Stomach (tissue), 9 donors: ENCODE results near the gene APOL2. TPM values are rescaled to one million over a fixed set of nuclear protein-coding genes. Genes with fewer than 3 reads are reported as not detected.
"Not testable (repeated sequence)": the region's sequence is repeated elsewhere in the genome, so short reads cannot be mapped to it uniquely, and the experiment has no call there.

Experiments
- DNase-seq, 2 donors: peaks; one replicate each; pipeline versions ENCODE4 v3.0.0 to v3.0.0-alpha.2; 2013 to 2019
- H3K27ac ChIP-seq, 5 donors: fragments of 200-600 bp in 4 of 5; sonication (generic) in 4 of 5; one replicate each; pipeline ENCODE4 v1.5.1; 2013 to 2019; ENCODE audit warnings: mild to moderate bottlenecking in 1 of 5, moderate library complexity in 1 of 5
- H3K27me3 ChIP-seq, 3 donors: fragments of 200-600 bp; sonication (generic); one replicate each; pipeline ENCODE4 v1.5.1; 2017 to 2019; ENCODE audit warnings: mixed run types in 1 of 3
- H3K36me3 ChIP-seq, 4 donors: fragments of 200-600 bp; sonication (generic); 1 replicate in 3 of 4; 2 replicates in 1 of 4; pipeline ENCODE4 v1.5.1; 2016 to 2019
- H3K4me1 ChIP-seq, 4 donors: fragments of 200-600 bp; sonication (generic); one replicate each; pipeline ENCODE4 v1.5.1; 2016 to 2019
- H3K4me3 ChIP-seq, 4 donors: fragments of 200-600 bp; sonication (generic) in 3 of 4; one replicate each; pipeline ENCODE4 v1.5.1; 2016 to 2019; ENCODE audit warnings: mild to moderate bottlenecking in 1 of 4
- H3K9me3 ChIP-seq, 4 donors: fragments of 200-600 bp; sonication (generic); one replicate each; pipeline ENCODE4 v1.5.1; 2016 to 2019
- EP300 ChIP-seq: sonication (generic); formaldehyde crosslinking; IDR thresholded peaks from one replicate; pipeline ENCODE4 v1.6.1; 2017; ENCODE audit warnings: antibody characterized with exemption
- POLR2A ChIP-seq, 4 donors: fragments of 450-650 bp; IDR thresholded peaks; one replicate each; pipeline ENCODE4 v1.6.1; 2016; ENCODE audit warnings: antibody characterized with exemption in 4 of 4, control low read depth in 2 of 4, mild to moderate bottlenecking in 1 of 4, moderate library complexity in 1 of 4
- POLR2AphosphoS5 ChIP-seq, 3 donors: sonication (generic); formaldehyde crosslinking; IDR thresholded peaks; one replicate each; pipeline ENCODE4 v1.6.1; 2016; ENCODE audit warnings: antibody characterized with exemption in 3 of 3
- WGBS, 5 donors: extraction: QIAGEN DNeasy Blood & Tissue Kit in 3 of 5; methylation state at CpG; one replicate each; pipeline versions ENCODE4 v1.1.5 to v1.1.7; 2013 to 2018; 5-methylcytosine and 5-hydroxymethylcytosine counted together
- intact Hi-C: fragments of 100-400 bp; cut with DNase I; formaldehyde crosslinking; loops from one replicate; pipeline ENCODE4 v1.15.1; 2023; ENCODE audit warnings: low total_unique reads
- polyA plus RNA-seq, 3 donors: library from polyadenylated mRNA; stranded (reverse); fragments of 200-250 nt; gene quantifications; one replicate each; pipeline ENCODE4 v1.2.3, GENCODE V29; 2013
- total RNA-seq, 5 donors: library from RNA; depleted of rRNA; stranded (reverse); fragments of >200 nt; gene quantifications; one replicate each; pipeline versions ENCODE4 v1.1.0 to v1.2.3, GENCODE V29; 2014 to 2016
- TF ChIP-seq, protein P1 (sequence below), 7 experiments: fragments of 450-650 bp in 4 of 7; fragments of 200-600 bp in 3 of 7; sonication (generic) in 3 of 7; IDR thresholded peaks; one replicate each; pipeline ENCODE4 v1.5.1; 2016 to 2019; ENCODE audit warnings: antibody characterized with exemption in 7 of 7, control low read depth in 2 of 7, mild to moderate bottlenecking in 1 of 7
- donor health status: healthy with polysubstance abuse.
- donor health status: Bipolar disorder and iron deficiency.
- donor health status: healthy.

The APOL2 gene
- total and polyA plus RNA-seq, 8 donors: 11.6 to 101 (median 35.5) TPM

DNA sequence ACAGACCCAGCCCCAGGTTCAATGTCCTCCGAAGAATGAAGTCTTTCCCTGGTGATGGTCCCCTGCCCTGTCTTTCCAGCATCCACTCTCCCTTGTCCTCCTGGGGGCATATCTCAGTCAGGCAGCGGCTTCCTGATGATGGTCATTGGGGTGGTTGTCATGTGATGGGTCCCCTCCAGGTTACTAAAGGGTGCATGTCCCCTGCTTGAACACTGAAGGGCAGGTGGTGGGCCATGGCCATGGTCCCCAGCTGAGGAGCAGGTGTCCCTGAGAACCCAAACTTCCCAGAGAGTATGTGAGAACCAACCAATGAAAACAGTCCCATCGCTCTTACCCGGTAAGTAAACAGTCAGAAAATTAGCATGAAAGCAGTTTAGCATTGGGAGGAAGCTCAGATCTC, 27.7 kb upstream of the APOL2 start:
- Histone ChIP-seq H3K27me3 (no peaks in the 10 kb centered on the region), H3K27ac (no peak overlapping the region), H3K4me1 (no peaks in the 10 kb centered on the region), H3K36me3 (peaks cover 4 to 56% (median 51%) of the 10 kb centered on the region in 4 donors), H3K9me3 (no peaks in the 10 kb centered on the region), H3K4me3 (no peak overlapping the region)
- no peak for DNase-seq
- 90 to 98% (median 95%) methylated on average over 4 of the region's 4 CpGs for WGBS, 5 donors
- intact Hi-C loops: no loop called here
- TF ChIP-seq POLR2A (IDR thresholded peaks at IDR 0.05) (no peak), POLR2AphosphoS5 (IDR thresholded peaks at IDR 0.05) (no peak)

DNA sequence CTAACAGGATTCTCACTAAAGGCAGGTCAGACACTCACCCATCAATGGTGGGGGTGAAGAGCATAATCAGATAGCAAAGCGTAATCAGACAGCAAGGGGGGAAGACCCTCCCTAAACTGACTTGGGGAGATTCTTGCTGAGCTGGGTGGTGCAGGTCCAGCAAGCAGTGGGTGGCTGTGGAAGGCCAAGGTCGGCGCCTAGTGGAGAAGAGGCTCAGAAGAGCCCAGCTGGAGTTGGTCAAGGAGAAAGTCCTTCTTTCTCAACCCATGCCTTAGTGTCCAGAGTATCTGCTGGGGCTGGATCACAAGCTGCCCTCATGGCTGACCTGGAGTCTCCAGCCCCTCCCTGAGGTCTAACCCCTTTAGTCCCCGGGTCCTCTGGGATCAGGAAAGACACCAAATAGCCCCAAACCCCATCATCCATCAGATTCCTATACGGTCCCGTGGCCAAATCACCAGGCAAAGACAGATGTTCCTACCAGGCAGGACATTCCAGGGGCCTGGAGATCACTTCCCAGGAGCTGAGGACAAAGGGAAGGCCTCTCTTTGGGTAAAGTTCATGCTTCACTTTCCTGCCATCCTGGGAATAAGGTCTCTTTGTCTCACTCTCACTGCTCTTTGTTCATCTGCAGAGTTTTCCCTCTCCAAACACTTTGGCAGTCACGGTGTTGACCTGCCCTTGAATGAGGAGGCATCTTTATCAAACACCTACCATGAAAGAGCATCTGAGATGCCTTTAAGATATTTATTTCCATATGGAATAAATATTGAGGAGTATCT, 24.7 kb upstream of the APOL2 start:
- not testable (repeated sequence) for H3K27ac ChIP-seq, H3K9me3 ChIP-seq
- 79 to 90% (median 87%) methylated on average over 7 of the region's 7 CpGs for WGBS, 5 donors

DNA sequence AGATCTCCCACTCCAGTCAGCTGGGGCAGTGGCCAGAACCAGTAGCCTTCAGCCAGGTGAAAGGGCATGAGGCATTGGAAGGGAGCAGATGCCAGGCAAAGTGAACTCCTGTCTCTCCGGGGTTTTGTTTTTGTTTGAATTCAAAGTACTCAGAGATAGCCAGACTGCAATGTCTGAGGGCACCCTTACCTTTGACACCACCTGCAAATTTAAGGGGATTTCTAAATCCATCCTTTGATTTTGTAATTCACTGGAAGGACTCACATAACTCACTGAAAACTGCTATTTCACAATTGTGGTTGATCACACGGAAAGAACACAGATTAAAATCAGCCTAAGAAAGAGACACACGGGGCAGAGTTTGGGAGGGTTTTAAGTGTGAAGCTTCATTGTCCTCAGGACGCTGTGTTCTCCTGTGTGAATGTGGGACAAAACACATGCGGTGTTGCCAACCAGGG, 23.9 kb upstream of the APOL2 start:
- H3K4me3 ChIP-seq, H3K27ac ChIP-seq, DNase-seq, intact Hi-C loops, H3K9me3 ChIP-seq, H3K27me3 ChIP-seq: not testable (repeated sequence)
- Histone ChIP-seq H3K4me1 (peaks cover 8 to 17% (median 13%) of the 10 kb centered on the region in 4 donors), H3K36me3 (peaks cover 4 to 94% (median 81%) of the 10 kb centered on the region in 4 donors)
- WGBS, 5 donors: 58 to 77% (median 61%) methylated on average over 5 of the region's 5 CpGs

More for the DNA sequence above, 24.7 kb upstream of the APOL2 start:
- H3K4me3 ChIP-seq, H3K27me3 ChIP-seq, H3K4me1 ChIP-seq, intact Hi-C loops: not testable (repeated sequence)
- H3K36me3 ChIP-seq: peaks cover 4 to 86% (median 78%) of the 10 kb centered on the region in 4 donors
- DNase-seq: peak in 1 of 2 donors; percentile 14

DNA sequence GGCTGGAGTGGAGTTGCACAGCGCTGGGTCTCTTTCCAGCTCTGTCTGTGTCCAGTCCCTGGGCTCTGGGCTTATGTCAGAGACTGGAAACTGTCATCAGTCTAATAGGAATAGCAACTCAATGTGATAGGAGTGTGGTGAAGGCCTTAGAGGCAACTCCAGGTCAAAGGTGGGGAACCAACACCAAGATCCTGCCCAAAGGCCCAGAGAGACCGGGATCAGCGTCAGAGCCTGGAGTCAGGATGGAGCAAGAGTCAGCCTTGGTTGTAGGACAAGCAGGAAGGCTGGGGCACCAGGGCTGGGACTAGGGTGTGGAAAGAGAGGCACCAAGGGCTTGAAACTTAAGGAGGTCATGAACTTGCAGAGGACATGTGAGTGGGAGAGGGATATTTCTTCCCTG, 23.0 kb upstream of the APOL2 start:
- 91 to 97% (median 96%) methylated on average over 3 of the region's 3 CpGs for WGBS, 5 donors
- H3K27ac ChIP-seq, H3K9me3 ChIP-seq, intact Hi-C loops, H3K4me3 ChIP-seq, DNase-seq, H3K27me3 ChIP-seq: not testable (repeated sequence)
- H3K36me3 ChIP-seq: peaks cover 4 to 99% (median 86%) of the 10 kb centered on the region in 4 donors
- peaks cover 13 to 25% (median 16%) of the 10 kb centered on the region in 4 donors for H3K4me1 ChIP-seq

DNA sequence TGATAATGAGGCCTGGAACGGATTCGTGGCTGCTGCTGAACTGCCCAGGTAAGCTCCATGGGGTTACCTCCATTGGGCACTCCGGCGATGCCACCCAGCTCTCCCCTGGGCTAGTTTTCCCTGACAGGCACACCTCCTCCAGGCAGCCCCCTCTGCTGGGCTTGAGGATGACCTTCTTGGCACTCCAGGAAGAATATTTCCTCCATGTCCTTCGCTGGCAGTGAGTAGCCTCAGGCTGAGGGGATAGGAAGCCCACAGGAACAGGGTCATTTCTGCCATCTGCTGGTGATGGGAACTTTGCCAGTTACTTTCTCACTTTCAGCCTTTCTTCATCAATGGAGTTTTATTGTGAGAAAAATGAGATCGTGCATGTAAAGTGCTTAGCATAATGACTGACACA, 22.3 kb upstream of the APOL2 start:
- H3K27ac ChIP-seq, H3K9me3 ChIP-seq, DNase-seq, H3K4me3 ChIP-seq, H3K27me3 ChIP-seq, intact Hi-C loops: not testable (repeated sequence)
- WGBS, 5 donors: 80 to 89% (median 84%) methylated on average over 5 to 6 of the region's 6 CpGs
- peaks cover 4 to 99% (median 86%) of the 10 kb centered on the region in 4 donors for H3K36me3 ChIP-seq
- peaks cover 13 to 31% (median 18%) of the 10 kb centered on the region in 4 donors for H3K4me1 ChIP-seq

DNA sequence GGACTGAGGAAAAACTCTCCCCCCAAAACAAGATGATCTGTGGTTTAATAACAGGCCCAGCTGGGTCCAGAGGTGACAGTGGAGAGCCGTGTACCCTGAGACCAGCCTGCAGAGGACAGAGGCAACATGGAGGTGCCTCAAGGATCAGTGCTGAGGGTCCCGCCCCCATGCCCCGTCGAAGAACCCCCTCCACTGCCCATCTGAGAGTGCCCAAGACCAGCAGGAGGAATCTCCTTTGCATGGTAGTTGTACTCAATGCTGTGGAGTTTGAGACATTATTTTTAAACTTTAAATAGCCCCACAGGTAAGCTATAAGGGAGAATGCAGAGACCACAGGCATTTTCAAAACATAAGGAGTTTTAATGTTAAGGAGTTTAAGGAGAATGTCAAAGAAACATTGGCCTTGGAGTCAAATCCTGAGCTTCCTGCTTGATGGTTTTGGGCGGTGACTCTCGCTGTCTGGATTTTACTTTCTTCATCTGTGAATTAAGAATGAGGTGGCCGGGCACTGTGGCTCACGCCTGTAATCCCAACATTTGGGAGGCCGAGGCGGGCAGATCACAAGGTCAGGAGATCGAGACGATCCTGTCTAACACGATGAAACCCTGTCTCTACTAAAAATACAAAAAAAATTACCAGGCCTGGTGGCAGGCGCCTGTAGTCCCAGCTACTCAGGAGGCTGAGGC, 20.4 kb upstream of the APOL2 start:
- TF ChIP-seq, protein P1, sequence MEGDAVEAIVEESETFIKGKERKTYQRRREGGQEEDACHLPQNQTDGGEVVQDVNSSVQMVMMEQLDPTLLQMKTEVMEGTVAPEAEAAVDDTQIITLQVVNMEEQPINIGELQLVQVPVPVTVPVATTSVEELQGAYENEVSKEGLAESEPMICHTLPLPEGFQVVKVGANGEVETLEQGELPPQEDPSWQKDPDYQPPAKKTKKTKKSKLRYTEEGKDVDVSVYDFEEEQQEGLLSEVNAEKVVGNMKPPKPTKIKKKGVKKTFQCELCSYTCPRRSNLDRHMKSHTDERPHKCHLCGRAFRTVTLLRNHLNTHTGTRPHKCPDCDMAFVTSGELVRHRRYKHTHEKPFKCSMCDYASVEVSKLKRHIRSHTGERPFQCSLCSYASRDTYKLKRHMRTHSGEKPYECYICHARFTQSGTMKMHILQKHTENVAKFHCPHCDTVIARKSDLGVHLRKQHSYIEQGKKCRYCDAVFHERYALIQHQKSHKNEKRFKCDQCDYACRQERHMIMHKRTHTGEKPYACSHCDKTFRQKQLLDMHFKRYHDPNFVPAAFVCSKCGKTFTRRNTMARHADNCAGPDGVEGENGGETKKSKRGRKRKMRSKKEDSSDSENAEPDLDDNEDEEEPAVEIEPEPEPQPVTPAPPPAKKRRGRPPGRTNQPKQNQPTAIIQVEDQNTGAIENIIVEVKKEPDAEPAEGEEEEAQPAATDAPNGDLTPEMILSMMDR (IDR thresholded peaks at IDR 0.05): no peak
- TF ChIP-seq POLR2AphosphoS5 (IDR thresholded peaks at IDR 0.05) (no peak), POLR2A (IDR thresholded peaks at IDR 0.05) (no peak), EP300 (no peak)
- WGBS, 5 donors: 61 to 76% (median 71%) methylated on average over 14 of the region's 14 CpGs

More for the DNA sequence above, 20.4 kb upstream of the APOL2 start:
- Histone ChIP-seq H3K27ac (peak overlapping the region in 3 of 5 donors; percentile 65 to 76 (median 75)), H3K4me1 (peaks cover 18 to 48% (median 29%) of the 10 kb centered on the region in 4 donors), H3K27me3 (no peaks in the 10 kb centered on the region), H3K9me3 (no peaks in the 10 kb centered on the region), H3K36me3 (peaks cover 0 to 86% (median 67%) of the 10 kb centered on the region in 4 donors), H3K4me3 (peak overlapping the region in 1 of 4 donors; percentile 13)
- intact Hi-C loops: no loop called here
- DNase-seq: no peak
